Measurements from ENCODE around the gene PSMC3. TPM values are rescaled to one million over a fixed set of nuclear protein-coding genes. Genes with fewer than 3 reads are reported as not detected.
A peak's percentile ranks its signal among the peaks of the same experiment; 100 is the strongest.
"Not testable (repeated sequence)": the region's sequence is repeated elsewhere in the genome, so short reads cannot be mapped to it uniquely, and the experiment has no call there.

The PSMC3 gene
- total and polyA plus RNA-seq, 2 of the 13 experiments (the other 11 are each of a cell fraction or from before 2014, with no cell fraction given): 75.8 to 214 TPM

- Histone ChIP-seq H3K9ac (ENCODE audit: insufficient read depth, low read depth, low read length) (no peak overlapping the region), H3K27ac (ENCODE audit: extremely low read length, insufficient read depth, low read length) (no peak overlapping the region), H3K4me1 (ENCODE audit: insufficient read depth, low read length) (no peaks in the 10 kb centered on the region), H3K36me3 (replicated peaks in 1 of 2; ENCODE audit: control insufficient read depth in 1 of 2, insufficient read depth in 2 of 2, low read length in 2 of 2) (peaks cover 2 to 18% of the 10 kb centered on the region in 2 experiments; a peak in 2 of 5 replicates), H3K4me2 (ENCODE audit: low read depth, low read length) (no peak overlapping the region), H3K27me3 (ENCODE audit: control insufficient read depth in 1 of 2, insufficient read depth in 2 of 2, low read length in 2 of 2) (no peaks in the 10 kb centered on the region), H3K9me3 (ENCODE audit: low read length) (no peaks in the 10 kb centered on the region), H3K4me3 (replicated peaks in 1 of 3; ENCODE audit: insufficient read depth in 1 of 3, low read depth in 2 of 3, low read length in 3 of 3) (no peak overlapping the region), H4K20me1 (ENCODE audit: insufficient read depth, low read length) (no peaks in the 10 kb centered on the region), H2AFZ (ENCODE audit: low read length) (no peak overlapping the region), H3K79me2 (ENCODE audit: insufficient read depth, low read length) (no peaks in the 10 kb centered on the region)
- no peak for ATAC-seq
- no peak for FAIRE-seq
- TF ChIP-seq ZNF563 (CRISPR knock-in tag; IDR thresholded peaks at IDR 0.05) (no peak), ZNF207 (IDR thresholded peaks at IDR 0.05; ENCODE audit: borderline replicate concordance) (no peak), ETV6 (CRISPR knock-in tag; conservative IDR thresholded peaks at IDR 0.05) (no peak)
- intact Hi-C loops (cut with micrococcal nuclease; ENCODE audit: unreplicated experiment): no loop called here
- DNase-seq (ENCODE audit: low spot score): no peak
- 98% methylated on average over 2 of the region's 2 CpGs for WGBS (ENCODE audit: low lambda C conversion rate)
- in situ Hi-C loops (cut with HindIII; ENCODE audit: extremely low pct_ligation_motif_present, low pct_unique_long_range_greater_than_20kb): no loop called here
- ChIA-PET POLR2A (no interaction called here), CTCF (ENCODE audit: low intra/inter-chr PET ratio, low total read pairs) (no interaction called here)
- no TSS peak for BruUV-seq (replicated peaks)
Measured at GRCh38 chr11:47460571-47461235, 34.5 kb upstream of the PSMC3 start.

DNA sequence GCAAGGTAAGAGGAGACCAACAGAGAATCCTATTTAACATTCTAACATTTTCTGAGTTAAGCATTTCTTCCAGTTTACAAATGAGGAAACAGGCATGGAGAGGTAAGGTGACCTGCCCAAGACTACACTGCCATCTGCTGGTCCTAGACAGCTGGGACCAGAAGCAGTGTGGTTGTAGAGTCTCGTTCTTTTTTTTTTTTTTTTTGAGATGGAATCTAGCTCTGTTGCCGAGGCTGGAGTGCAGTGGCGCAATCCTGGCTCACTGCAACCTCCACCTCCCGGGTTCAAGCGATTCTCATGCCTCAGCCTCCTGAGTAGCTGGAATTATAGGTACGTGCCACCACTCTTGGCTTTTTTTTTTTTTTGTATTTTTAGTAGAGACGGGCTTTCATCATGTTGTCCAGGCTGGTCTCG is 28.0 kb upstream of the PSMC3 start:
- not testable (repeated sequence) for H3K4me1 ChIP-seq (ENCODE audit: insufficient read depth, low read length); H3K9me3 ChIP-seq (ENCODE audit: low read length); BruUV-seq (replicated peaks); H3K4me3 ChIP-seq (replicated peaks in 1 of 3; ENCODE audit: insufficient read depth in 1 of 3, low read depth in 2 of 3, low read length in 3 of 3); H3K27me3 ChIP-seq (ENCODE audit: control insufficient read depth in 1 of 2, insufficient read depth in 2 of 2, low read length in 2 of 2); H3K36me3 ChIP-seq (replicated peaks in 1 of 2; ENCODE audit: control insufficient read depth in 1 of 2, insufficient read depth in 2 of 2, low read length in 2 of 2); H3K4me2 ChIP-seq (ENCODE audit: low read depth, low read length); H3K27ac ChIP-seq (ENCODE audit: extremely low read length, insufficient read depth, low read length); H3K9ac ChIP-seq (ENCODE audit: insufficient read depth, low read depth, low read length); H4K20me1 ChIP-seq (ENCODE audit: insufficient read depth, low read length); H3K79me2 ChIP-seq (ENCODE audit: insufficient read depth, low read length); H2AFZ ChIP-seq (ENCODE audit: low read length)
- peak; percentile 79 for FAIRE-seq
- POLR2A ChIA-PET: interaction anchor here (0.7 to 1.5 kb wide), 5 partner anchors 16 to 47 kb away, joined by 3 to 9 read pairs (median 4); partner anchors contain the start of gene PSMC3
- WGBS (ENCODE audit: low lambda C conversion rate): 27% methylated on average over 8 of the region's 8 CpGs
- CTCF ChIA-PET (ENCODE audit: low intra/inter-chr PET ratio, low total read pairs): interaction anchor here (2.0 kb wide), 1 partner anchor 80 kb away, joined by 9 read pairs; no protein-coding TSS in a partner anchor
- in situ Hi-C loops (cut with HindIII; ENCODE audit: extremely low pct_ligation_motif_present, low pct_unique_long_range_greater_than_20kb) (loop anchor here (10.0 kb wide), 1 partner anchor 79 kb away; the partner anchor contains the start of gene SPI1), intact Hi-C loops (cut with micrococcal nuclease; ENCODE audit: unreplicated experiment) (loop anchor here (1.0 to 10.0 kb wide), 2 partner anchors 80 to 401 kb away; no protein-coding TSS in a partner anchor)
- peak; percentile 87 for ATAC-seq
- DNase-seq (ENCODE audit: low spot score): peak; percentile 85
- TF ChIP-seq KDM3A (CRISPR knock-in tag; IDR thresholded peaks at IDR 0.05; ENCODE audit: low read depth) (peak; percentile 47; the same call in 1 of the 2 replicates), TBX2 (CRISPR knock-in tag; IDR thresholded peaks at IDR 0.05; ENCODE audit: borderline replicate concordance) (0 out of 2 replicates have a peak, but pooled peaks have one; percentile 9), FOSL2 (CRISPR knock-in tag; IDR thresholded peaks at IDR 0.05) (0 out of 2 replicates have a peak, but pooled peaks have one; percentile 5), HMGXB4 (CRISPR knock-in tag; IDR thresholded peaks at IDR 0.05; ENCODE audit: borderline replicate concordance in 1 of 2, low read depth in 1 of 2) (peak in 1 of 2 experiments; percentile 48; a peak in 2 of 4 replicates), ARNTL (CRISPR knock-in tag; IDR thresholded peaks at IDR 0.05) (0 out of 2 replicates have a peak, but pooled peaks have one; percentile 22), SMC3 (IDR thresholded peaks at IDR 0.05; ENCODE audit: low read length) (peak; percentile 88), FOXA3 (CRISPR knock-in tag; IDR thresholded peaks at IDR 0.05) (peak; percentile 46; the same call in 1 of the 2 replicates)
- TF ChIP-seq, protein P1, sequence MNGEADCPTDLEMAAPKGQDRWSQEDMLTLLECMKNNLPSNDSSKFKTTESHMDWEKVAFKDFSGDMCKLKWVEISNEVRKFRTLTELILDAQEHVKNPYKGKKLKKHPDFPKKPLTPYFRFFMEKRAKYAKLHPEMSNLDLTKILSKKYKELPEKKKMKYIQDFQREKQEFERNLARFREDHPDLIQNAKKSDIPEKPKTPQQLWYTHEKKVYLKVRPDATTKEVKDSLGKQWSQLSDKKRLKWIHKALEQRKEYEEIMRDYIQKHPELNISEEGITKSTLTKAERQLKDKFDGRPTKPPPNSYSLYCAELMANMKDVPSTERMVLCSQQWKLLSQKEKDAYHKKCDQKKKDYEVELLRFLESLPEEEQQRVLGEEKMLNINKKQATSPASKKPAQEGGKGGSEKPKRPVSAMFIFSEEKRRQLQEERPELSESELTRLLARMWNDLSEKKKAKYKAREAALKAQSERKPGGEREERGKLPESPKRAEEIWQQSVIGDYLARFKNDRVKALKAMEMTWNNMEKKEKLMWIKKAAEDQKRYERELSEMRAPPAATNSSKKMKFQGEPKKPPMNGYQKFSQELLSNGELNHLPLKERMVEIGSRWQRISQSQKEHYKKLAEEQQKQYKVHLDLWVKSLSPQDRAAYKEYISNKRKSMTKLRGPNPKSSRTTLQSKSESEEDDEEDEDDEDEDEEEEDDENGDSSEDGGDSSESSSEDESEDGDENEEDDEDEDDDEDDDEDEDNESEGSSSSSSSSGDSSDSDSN (CRISPR knock-in tag; IDR thresholded peaks at IDR 0.05): peak; percentile 28; the same call in 1 of the 2 replicates
- TF ChIP-seq, protein P2, sequence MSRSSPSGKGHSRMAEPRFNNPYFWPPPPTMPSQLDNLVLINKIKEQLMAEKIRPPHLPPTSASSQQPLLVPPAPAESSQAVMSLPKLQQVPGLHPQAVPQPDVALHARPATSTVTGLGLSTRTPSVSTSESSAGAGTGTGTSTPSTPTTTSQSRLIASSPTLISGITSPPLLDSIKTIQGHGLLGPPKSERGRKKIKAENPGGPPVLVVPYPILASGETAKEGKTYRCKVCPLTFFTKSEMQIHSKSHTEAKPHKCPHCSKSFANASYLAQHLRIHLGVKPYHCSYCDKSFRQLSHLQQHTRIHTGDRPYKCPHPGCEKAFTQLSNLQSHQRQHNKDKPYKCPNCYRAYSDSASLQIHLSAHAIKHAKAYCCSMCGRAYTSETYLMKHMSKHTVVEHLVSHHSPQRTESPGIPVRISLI (CRISPR knock-in tag; IDR thresholded peaks at IDR 0.05; ENCODE audit: borderline replicate concordance): peak; percentile 98
